Activated naive CD4-positive, alpha-beta T cell treated with anti-CD3 and anti-CD28 coated beads, Interleukin-2, amount 50 U/mL, for 16 hours (primary cell): ENCODE results near the gene HNRNPUL1.
"Not testable (repeated sequence)": the region's sequence is repeated elsewhere in the genome, so short reads cannot be mapped to it uniquely, and the experiment has no call there.

ENCODE experiments used
- DNase-seq: peaks from one replicate; pipeline ENCODE4 v3.0.0-alpha.2; 2020

HNRNPUL1 gene

GRCh38 chr19:41263850-41264580, at the start of gene HNRNPUL1:
Gene HNRNPUL1 (plus strand): TSS chr19:41264372. CDS start chr19:41264504, 132 bp downstream.
- DNase-seq, result peak; percentile 98

DNA sequence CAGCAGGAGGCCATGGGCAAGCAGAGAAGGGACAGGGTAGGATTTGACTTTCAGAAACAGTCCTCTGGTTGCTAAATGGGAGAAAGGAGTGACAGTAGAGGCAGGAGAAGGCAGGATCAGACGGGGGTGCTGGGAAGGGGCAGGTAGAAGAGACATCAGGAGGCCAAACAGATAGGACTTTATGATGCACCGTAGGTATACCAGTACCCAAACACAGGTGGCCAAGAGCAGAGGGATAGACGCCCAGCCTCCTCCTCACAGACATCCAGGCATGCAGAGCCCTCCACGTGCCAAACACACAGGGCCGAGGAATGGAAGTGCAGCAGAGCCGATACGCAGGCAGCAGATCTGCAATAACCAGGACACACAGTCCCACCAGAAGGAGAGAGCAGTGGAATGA, 46.4 kb upstream of the HNRNPUL1 start:
- DNase-seq, result no peak

- no peak for DNase-seq
These were observed 45.9 kb upstream of the HNRNPUL1 start for GRCh38 chr19:41218249-41218614.

GRCh38 chr19:41218615-41219507, 45.3 kb upstream of the HNRNPUL1 start, which contains the start of gene AXL:
Gene AXL (plus strand): TSS chr19:41219223. CDS start chr19:41219393, 170 bp downstream.
- DNase-seq, result no peak

DNA sequence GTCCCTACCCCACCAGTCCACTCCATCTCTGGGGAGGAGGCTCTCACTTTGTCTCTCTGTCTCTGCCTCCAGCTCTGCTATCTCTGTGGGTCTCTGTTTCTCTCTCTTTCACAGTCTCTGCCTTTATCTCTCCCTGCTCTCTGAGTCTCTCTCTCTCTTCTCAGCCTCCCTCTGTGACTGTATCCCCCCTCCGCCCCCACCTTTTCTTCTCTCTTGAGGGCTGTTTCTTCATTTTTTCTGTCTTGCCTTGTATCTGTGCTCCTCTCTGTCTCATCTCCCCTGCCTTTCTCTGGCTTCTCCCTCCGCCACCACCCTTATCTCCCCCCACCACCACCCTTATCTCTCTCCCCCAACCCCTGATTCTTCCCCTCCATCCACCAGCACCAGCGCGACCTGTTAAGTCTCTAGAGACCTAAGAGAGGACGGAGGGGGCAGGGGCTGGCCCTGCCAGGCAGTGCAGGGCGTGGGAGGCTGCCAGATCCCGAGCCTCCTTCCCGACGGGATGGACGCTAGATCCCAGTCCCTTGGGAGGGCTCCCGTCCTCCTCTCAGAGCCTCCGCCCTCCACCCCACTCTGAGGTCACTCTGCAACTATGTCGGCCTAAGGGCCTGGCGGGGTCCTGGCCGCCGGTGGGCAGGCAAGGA, 44.1 kb upstream of the HNRNPUL1 start:
- DNase-seq, result no peak

GRCh38 chr19:41220811-41221210, 43.4 kb upstream of the HNRNPUL1 start:
- no peak for DNase-seq

- DNase-seq, result no peak
These were observed 42.5 kb upstream of the HNRNPUL1 start for GRCh38 chr19:41221514-41222205.

DNA sequence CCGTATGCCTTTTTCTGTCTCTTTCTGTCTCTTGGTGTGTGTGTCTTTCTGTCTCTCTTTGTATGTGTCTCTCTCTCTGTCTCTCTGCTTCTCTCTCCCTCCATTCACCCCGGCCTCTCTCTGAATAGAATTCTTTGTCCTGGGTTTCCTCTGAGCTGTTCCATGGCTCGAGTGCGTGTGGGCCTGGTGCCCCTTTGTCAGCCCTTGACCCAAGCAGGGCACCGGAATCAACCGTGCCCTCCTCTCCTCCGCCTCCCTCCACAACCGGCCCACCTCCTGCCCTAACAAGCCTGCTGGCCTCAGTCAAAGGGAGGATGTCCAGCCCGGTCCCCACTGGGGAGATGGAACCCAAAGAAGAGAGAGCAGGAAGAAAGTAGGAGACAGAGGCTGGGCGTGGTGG, 41.9 kb upstream of the HNRNPUL1 start:
- DNase-seq, result no peak

DNA sequence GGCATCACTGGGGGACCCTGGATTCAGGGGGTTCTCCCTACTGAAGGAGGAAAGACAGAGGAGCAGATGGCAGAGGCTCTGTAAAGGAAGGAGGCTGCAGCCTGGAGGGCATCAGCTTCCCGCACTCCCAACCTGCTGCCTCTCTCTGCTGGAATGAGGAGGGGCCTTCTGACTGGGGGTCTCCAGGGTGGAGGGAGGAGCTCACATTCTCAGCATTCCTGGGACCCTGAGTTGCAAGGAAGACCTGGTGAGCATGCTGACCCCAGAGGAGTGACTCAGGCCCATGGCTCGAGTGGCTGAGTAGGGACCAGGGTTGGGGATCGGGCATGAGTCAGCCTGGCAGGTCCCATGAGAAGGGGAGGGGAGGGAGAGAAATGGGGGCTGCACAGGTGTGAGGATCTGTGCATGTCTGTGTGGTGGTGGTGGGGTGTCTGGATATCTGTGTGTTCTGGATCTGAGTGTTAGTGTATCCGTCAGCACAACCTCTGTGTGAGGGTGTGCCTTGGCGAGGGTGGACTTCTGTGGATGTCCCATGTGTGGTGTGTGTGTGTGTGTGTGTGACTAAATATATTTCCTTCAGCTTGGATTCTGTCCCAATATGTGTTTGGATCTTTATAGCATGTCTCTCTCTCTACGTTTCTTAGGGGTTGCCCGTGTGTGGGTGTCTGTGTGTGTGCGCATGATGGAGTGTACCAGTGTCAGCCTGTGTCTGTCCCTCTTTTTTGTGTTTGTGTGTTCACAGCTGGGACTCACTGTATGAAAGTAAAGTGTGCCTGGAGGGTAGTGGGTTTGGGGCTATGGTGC, 40.5 kb upstream of the HNRNPUL1 start:
- DNase-seq, result no peak

GRCh38 chr19:41224632-41225031, 39.5 kb upstream of the HNRNPUL1 start:
- DNase-seq, result no peak

GRCh38 chr19:41225238-41226052, 38.7 kb upstream of the HNRNPUL1 start:
- DNase-seq, result peak; percentile 56

DNA sequence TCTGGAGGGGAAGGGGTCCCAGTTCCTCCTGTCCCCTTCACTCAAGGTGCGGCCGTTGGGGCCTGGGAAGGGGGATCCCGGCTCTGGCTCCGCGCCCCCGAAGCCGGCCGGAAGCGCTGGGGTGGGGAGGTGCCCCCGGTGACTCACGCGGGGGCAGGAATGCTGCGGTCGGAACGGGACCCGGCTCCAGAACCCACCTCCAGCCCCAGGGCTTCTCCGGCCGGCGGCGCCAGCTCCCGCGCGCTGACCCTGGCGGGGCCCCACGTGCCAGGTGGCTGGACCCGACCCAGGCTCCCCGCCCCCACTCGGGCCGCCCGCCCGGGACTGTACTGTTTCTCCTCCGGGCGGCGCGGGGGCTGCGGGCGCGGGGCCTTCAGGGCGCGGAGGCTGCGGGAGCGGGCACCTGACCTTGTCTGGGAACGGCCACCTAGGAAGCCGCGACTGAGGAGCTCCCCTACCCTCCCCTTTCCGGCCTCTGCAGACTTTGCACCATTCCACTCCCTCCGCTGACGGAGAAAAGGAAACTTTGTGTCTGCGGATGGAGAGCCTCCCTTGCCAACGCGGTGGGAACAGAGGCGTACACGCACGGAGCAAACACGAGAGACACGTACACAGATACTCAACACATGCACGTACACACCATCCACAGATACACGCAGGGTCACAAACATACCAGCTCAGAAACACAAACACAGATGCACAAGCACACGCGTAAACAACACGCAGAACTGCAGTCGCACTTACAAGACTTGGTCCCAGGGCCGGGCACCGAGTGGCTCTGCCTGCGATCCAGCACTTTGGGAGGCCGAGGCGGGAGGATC, 37.9 kb upstream of the HNRNPUL1 start:
- peak; percentile 29 for DNase-seq

DNA sequence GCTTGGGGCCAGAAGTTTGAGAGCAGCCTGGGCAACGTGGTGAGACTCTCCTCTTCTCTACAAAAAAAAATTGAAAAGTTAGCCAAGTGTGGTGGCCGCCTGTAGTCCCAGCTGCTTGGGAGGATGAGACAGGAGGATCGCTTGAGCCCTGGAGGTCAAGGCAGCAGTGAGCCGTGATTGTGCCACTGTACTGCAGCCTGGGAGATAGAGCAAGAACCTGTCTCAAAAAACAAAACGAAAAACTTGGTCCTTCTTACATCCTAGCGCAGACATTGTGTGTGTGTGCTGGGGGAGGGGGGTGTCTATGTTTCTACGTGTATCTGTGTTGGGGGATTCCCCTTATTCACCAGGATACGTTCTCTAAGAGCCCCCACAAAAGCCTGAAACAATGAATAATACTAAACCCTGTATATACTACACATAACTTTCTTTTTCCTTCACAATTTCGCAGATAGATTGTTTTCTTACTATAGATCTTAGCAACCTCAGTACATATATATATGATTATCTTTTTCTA, 37.2 kb upstream of the HNRNPUL1 start:
- no peak for DNase-seq

- no peak for DNase-seq
These were observed 35.7 kb upstream of the HNRNPUL1 start for GRCh38 chr19:41228486-41228885.

GRCh38 chr19:41229338-41229737, 34.8 kb upstream of the HNRNPUL1 start:
- not testable (repeated sequence) for DNase-seq

GRCh38 chr19:41230067-41230857, 33.9 kb upstream of the HNRNPUL1 start:
- DNase-seq, result no peak

GRCh38 chr19:41232686-41233085, 31.5 kb upstream of the HNRNPUL1 start:
- DNase-seq, result no peak

- no peak for DNase-seq
These were observed 30.4 kb upstream of the HNRNPUL1 start for GRCh38 chr19:41233748-41234240.
